ENCODE data around the gene AKAP13.

AKAP13 gene

GRCh38 chr15:85725019-85725418, 344.6 kb downstream of the AKAP13 start:
- H3K4me1 ChIP-seq (ENCODE audit: control insufficient read depth, insufficient read depth, low read length) = no peaks in the 10 kb centered on the region
- TF ChIP-seq, protein P1, sequence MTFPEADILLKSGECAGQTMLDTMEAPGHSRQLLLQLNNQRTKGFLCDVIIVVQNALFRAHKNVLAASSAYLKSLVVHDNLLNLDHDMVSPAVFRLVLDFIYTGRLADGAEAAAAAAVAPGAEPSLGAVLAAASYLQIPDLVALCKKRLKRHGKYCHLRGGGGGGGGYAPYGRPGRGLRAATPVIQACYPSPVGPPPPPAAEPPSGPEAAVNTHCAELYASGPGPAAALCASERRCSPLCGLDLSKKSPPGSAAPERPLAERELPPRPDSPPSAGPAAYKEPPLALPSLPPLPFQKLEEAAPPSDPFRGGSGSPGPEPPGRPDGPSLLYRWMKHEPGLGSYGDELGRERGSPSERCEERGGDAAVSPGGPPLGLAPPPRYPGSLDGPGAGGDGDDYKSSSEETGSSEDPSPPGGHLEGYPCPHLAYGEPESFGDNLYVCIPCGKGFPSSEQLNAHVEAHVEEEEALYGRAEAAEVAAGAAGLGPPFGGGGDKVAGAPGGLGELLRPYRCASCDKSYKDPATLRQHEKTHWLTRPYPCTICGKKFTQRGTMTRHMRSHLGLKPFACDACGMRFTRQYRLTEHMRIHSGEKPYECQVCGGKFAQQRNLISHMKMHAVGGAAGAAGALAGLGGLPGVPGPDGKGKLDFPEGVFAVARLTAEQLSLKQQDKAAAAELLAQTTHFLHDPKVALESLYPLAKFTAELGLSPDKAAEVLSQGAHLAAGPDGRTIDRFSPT (tag by site-specific recombination; IDR thresholded peaks at IDR 0.05) = no peak
- TF ChIP-seq, protein P2, sequence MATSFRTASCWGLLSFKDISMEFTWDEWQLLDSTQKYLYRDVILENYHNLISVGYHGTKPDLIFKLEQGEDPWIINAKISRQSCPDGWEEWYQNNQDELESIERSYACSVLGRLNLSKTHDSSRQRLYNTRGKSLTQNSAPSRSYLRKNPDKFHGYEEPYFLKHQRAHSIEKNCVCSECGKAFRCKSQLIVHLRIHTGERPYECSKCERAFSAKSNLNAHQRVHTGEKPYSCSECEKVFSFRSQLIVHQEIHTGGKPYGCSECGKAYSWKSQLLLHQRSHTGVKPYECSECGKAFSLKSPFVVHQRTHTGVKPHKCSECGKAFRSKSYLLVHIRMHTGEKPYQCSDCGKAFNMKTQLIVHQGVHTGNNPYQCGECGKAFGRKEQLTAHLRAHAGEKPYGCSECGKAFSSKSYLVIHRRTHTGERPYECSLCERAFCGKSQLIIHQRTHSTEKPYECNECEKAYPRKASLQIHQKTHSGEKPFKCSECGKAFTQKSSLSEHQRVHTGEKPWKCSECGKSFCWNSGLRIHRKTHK (tag by site-specific recombination; IDR thresholded peaks at IDR 0.05) = no peak
- no peak for TF ChIP-seq GFI1B (tag by site-specific recombination; IDR thresholded peaks at IDR 0.05)
- TF ChIP-seq ZNF394 (tag by site-specific recombination; IDR thresholded peaks at IDR 0.05; ENCODE audit: borderline replicate concordance) = no peak
- TF ChIP-seq ZNF335 (tag by site-specific recombination; conservative IDR thresholded peaks at IDR 0.05) = no peak
- TF ChIP-seq ZNF223 (tag by site-specific recombination; IDR thresholded peaks at IDR 0.05) = no peak
- no peak for TF ChIP-seq ZNF514 (tag by site-specific recombination; IDR thresholded peaks at IDR 0.05)
- no peak for TF ChIP-seq ZNF211 (tag by site-specific recombination; IDR thresholded peaks at IDR 0.05; ENCODE audit: low read depth)
- TF ChIP-seq ZNF623 (tag by site-specific recombination; IDR thresholded peaks at IDR 0.05) = no peak
- no peak overlapping the region for H3K4me3 ChIP-seq (ENCODE audit: low read depth, low read length)
- peaks cover 18 to 81% of the 10 kb centered on the region in 2 experiments for H3K36me3 ChIP-seq (ENCODE audit: control insufficient read depth in 2 of 2, insufficient read depth in 1 of 2, low read length in 2 of 2)
- H3K27ac ChIP-seq (ENCODE audit: extremely low read depth, low read depth, low read length) = no peak overlapping the region
- ChIA-PET CTCF (interaction anchor here (0.6 to 4.7 kb wide), 3 partner anchors 9 to 129 kb away, joined by 3 to 27 read pairs (median 3); no protein-coding TSS in a partner anchor), POLR2A (no interaction called here)
- H3K9me3 ChIP-seq (ENCODE audit: control insufficient read depth, insufficient read depth, low read depth, low read length) = no peaks in the 10 kb centered on the region

- POLR2A ChIA-PET = no interaction called here
- H3K36me3 ChIP-seq (ENCODE audit: control insufficient read depth in 2 of 2, insufficient read depth in 1 of 2, low read length in 2 of 2) = peaks cover 16 to 80% of the 10 kb centered on the region in 2 experiments
- CTCF ChIA-PET = interaction anchor here (0.6 to 4.7 kb wide), 4 partner anchors 11 to 129 kb away, joined by 3 to 27 read pairs (median 3); no protein-coding TSS in a partner anchor
- no peak for TF ChIP-seq OVOL3 (tag by site-specific recombination; IDR thresholded peaks at IDR 0.05)
- TF ChIP-seq ZNF416 (tag by site-specific recombination; IDR thresholded peaks at IDR 0.05) = no peak
- TF ChIP-seq, protein P3, sequence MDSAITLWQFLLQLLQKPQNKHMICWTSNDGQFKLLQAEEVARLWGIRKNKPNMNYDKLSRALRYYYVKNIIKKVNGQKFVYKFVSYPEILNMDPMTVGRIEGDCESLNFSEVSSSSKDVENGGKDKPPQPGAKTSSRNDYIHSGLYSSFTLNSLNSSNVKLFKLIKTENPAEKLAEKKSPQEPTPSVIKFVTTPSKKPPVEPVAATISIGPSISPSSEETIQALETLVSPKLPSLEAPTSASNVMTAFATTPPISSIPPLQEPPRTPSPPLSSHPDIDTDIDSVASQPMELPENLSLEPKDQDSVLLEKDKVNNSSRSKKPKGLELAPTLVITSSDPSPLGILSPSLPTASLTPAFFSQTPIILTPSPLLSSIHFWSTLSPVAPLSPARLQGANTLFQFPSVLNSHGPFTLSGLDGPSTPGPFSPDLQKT (IDR thresholded peaks at IDR 0.05; ENCODE audit: borderline replicate concordance, low read depth, low read length) = no peak
- no peak for TF ChIP-seq BCL11A (tag by site-specific recombination; IDR thresholded peaks at IDR 0.05; ENCODE audit: low read depth)
- TF ChIP-seq TRIM28 (IDR thresholded peaks at IDR 0.05; ENCODE audit: borderline replicate concordance, low read length) = no peak
- TF ChIP-seq, protein P1 (tag by site-specific recombination; IDR thresholded peaks at IDR 0.05) = no peak
- no peak for TF ChIP-seq SP3 (tag by site-specific recombination; IDR thresholded peaks at IDR 0.05)
- TF ChIP-seq ZNF211 (tag by site-specific recombination; IDR thresholded peaks at IDR 0.05; ENCODE audit: low read depth) = no peak
- TF ChIP-seq ZNF76 (tag by site-specific recombination; IDR thresholded peaks at IDR 0.05; ENCODE audit: borderline replicate concordance, low read depth) = no peak
- TF ChIP-seq ZNF501 (tag by site-specific recombination; IDR thresholded peaks at IDR 0.05) = no peak
- no peak for TF ChIP-seq ZNF157 (tag by site-specific recombination; IDR thresholded peaks at IDR 0.05)
- TF ChIP-seq ZNF544 (tag by site-specific recombination; IDR thresholded peaks at IDR 0.05) = no peak
- no peak for TF ChIP-seq ZNF660 (tag by site-specific recombination; IDR thresholded peaks at IDR 0.05)
- TF ChIP-seq, protein P4, sequence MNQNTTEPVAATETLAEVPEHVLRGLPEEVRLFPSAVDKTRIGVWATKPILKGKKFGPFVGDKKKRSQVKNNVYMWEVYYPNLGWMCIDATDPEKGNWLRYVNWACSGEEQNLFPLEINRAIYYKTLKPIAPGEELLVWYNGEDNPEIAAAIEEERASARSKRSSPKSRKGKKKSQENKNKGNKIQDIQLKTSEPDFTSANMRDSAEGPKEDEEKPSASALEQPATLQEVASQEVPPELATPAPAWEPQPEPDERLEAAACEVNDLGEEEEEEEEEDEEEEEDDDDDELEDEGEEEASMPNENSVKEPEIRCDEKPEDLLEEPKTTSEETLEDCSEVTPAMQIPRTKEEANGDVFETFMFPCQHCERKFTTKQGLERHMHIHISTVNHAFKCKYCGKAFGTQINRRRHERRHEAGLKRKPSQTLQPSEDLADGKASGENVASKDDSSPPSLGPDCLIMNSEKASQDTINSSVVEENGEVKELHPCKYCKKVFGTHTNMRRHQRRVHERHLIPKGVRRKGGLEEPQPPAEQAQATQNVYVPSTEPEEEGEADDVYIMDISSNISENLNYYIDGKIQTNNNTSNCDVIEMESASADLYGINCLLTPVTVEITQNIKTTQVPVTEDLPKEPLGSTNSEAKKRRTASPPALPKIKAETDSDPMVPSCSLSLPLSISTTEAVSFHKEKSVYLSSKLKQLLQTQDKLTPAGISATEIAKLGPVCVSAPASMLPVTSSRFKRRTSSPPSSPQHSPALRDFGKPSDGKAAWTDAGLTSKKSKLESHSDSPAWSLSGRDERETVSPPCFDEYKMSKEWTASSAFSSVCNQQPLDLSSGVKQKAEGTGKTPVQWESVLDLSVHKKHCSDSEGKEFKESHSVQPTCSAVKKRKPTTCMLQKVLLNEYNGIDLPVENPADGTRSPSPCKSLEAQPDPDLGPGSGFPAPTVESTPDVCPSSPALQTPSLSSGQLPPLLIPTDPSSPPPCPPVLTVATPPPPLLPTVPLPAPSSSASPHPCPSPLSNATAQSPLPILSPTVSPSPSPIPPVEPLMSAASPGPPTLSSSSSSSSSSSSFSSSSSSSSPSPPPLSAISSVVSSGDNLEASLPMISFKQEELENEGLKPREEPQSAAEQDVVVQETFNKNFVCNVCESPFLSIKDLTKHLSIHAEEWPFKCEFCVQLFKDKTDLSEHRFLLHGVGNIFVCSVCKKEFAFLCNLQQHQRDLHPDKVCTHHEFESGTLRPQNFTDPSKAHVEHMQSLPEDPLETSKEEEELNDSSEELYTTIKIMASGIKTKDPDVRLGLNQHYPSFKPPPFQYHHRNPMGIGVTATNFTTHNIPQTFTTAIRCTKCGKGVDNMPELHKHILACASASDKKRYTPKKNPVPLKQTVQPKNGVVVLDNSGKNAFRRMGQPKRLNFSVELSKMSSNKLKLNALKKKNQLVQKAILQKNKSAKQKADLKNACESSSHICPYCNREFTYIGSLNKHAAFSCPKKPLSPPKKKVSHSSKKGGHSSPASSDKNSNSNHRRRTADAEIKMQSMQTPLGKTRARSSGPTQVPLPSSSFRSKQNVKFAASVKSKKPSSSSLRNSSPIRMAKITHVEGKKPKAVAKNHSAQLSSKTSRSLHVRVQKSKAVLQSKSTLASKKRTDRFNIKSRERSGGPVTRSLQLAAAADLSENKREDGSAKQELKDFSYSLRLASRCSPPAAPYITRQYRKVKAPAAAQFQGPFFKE (tag by site-specific recombination; IDR thresholded peaks at IDR 0.05; ENCODE audit: borderline replicate concordance) = no peak
- no peak for TF ChIP-seq ZNF404 (tag by site-specific recombination; IDR thresholded peaks at IDR 0.05)
- no peak for TF ChIP-seq ZNF175 (tag by site-specific recombination; IDR thresholded peaks at IDR 0.05)
These were observed 345.2 kb downstream of the AKAP13 start for GRCh38 chr15:85725564-85725963.

More at GRCh38 chr15:85725564-85725963, 345.2 kb downstream of the AKAP13 start:
- H3K9me3 ChIP-seq (ENCODE audit: control insufficient read depth, insufficient read depth, low read depth, low read length) = no peaks in the 10 kb centered on the region
- no peak overlapping the region for H3K4me3 ChIP-seq (ENCODE audit: low read depth, low read length)
- no peaks in the 10 kb centered on the region for H3K4me1 ChIP-seq (ENCODE audit: control insufficient read depth, insufficient read depth, low read length)
- no peak overlapping the region for H3K27ac ChIP-seq (ENCODE audit: extremely low read depth, low read depth, low read length)

Measured in HEK293 (cell line).